ENCODE results near the gene PDIK1L.

PDIK1L gene

GRCh38 chr1:26084844-26085243, 26.8 kb upstream of the PDIK1L start:
- H3K27ac ChIP-seq (replicated peaks) = no peak overlapping the region

GRCh38 chr1:26089125-26089524, 22.5 kb upstream of the PDIK1L start:
- no peak for TF ChIP-seq CTCF (IDR thresholded peaks at IDR 0.05; ENCODE audit: insufficient read depth, low read length)
- TF ChIP-seq SPI1 (IDR thresholded peaks at IDR 0.05; ENCODE audit: borderline replicate concordance, low read depth) = no peak
- TF ChIP-seq POLR2AphosphoS5 (IDR thresholded peaks at IDR 0.05; ENCODE audit: low read depth) = no peak
- no peak for TF ChIP-seq GABPA (IDR thresholded peaks at IDR 0.05; ENCODE audit: low read depth)
- no peak for TF ChIP-seq REST (IDR thresholded peaks at IDR 0.05; ENCODE audit: insufficient replicate concordance, low read depth)
- Histone ChIP-seq H3K27me3 (ENCODE audit: insufficient read depth, poor library complexity, severe bottlenecking) (peaks cover 3% of the 10 kb centered on the region), H3K4me3 (replicated peaks; ENCODE audit: insufficient read depth, low read length) (no peak overlapping the region), H3K27ac (replicated peaks) (no peak overlapping the region)
- no peak for DNase-seq (ENCODE audit: low read depth in 1 of 2, low spot score in 1 of 2)

More at GRCh38 chr1:26084844-26085243, 26.8 kb upstream of the PDIK1L start:
- TF ChIP-seq REST (IDR thresholded peaks at IDR 0.05; ENCODE audit: insufficient replicate concordance, low read depth) (no peak), CTCF (IDR thresholded peaks at IDR 0.05; ENCODE audit: insufficient read depth, low read length) (no peak), POLR2AphosphoS5 (IDR thresholded peaks at IDR 0.05; ENCODE audit: low read depth) (no peak), SPI1 (IDR thresholded peaks at IDR 0.05; ENCODE audit: borderline replicate concordance, low read depth) (no peak), GABPA (IDR thresholded peaks at IDR 0.05; ENCODE audit: low read depth) (no peak)
- Histone ChIP-seq H3K27me3 (ENCODE audit: insufficient read depth, poor library complexity, severe bottlenecking) (peaks cover 3% of the 10 kb centered on the region), H3K4me3 (replicated peaks; ENCODE audit: insufficient read depth, low read length) (no peak overlapping the region)
- DNase-seq (ENCODE audit: low read depth in 1 of 2, low spot score in 1 of 2) = no peak

- DNase-seq (ENCODE audit: low read depth in 1 of 2, low spot score in 1 of 2) = no peak
- no peak overlapping the region for H3K4me3 ChIP-seq (replicated peaks; ENCODE audit: insufficient read depth, low read length)
- no peak overlapping the region for H3K27ac ChIP-seq (replicated peaks)
- TF ChIP-seq POLR2AphosphoS5 (IDR thresholded peaks at IDR 0.05; ENCODE audit: low read depth) (no peak), SPI1 (IDR thresholded peaks at IDR 0.05; ENCODE audit: borderline replicate concordance, low read depth) (no peak), REST (IDR thresholded peaks at IDR 0.05; ENCODE audit: insufficient replicate concordance, low read depth) (no peak), CTCF (IDR thresholded peaks at IDR 0.05; ENCODE audit: insufficient read depth, low read length) (no peak), GABPA (IDR thresholded peaks at IDR 0.05; ENCODE audit: low read depth) (no peak)
- H3K27me3 ChIP-seq (ENCODE audit: insufficient read depth, poor library complexity, severe bottlenecking) = peaks cover 3% of the 10 kb centered on the region
These were observed 20.7 kb upstream of the PDIK1L start for GRCh38 chr1:26090893-26091292.
